SK-N-SH treated with all-trans-retinoic acid at 6 μM for 48 hours (cell line): ENCODE data around the gene MEPCE.

Source experiments
- ARNTL ChIP-seq: fragments of 450-650 bp; formaldehyde crosslinking; IDR thresholded peaks from 2 replicates; pipeline ENCODE4 v1.5.0; 2020; ENCODE audit warnings: low read depth, mild to moderate bottlenecking, moderate library complexity, borderline replicate concordance
- BACH2 ChIP-seq: fragments of 250-450 bp; sonication (Bioruptor Pico); IDR thresholded peaks from 2 replicates; pipeline ENCODE4 v1.9.0; 2021; ENCODE audit warnings: mild to moderate bottlenecking, borderline replicate concordance
- CREB5 ChIP-seq: fragments of 250-450 bp; sonication (Bioruptor Pico); IDR thresholded peaks from 2 replicates; pipeline ENCODE4 v1.5.1; 2020; ENCODE audit warnings: low read depth, mild to moderate bottlenecking, moderate library complexity
- CSRNP3 ChIP-seq: fragments of 250-450 bp; sonication (Bioruptor Pico); IDR thresholded peaks from 2 replicates; pipeline ENCODE4 v1.5.1; 2021; ENCODE audit warnings: mild to moderate bottlenecking, moderate library complexity
- ESRRG ChIP-seq: fragments of 250-450 bp; sonication (Bioruptor Pico); IDR thresholded peaks from 2 replicates; pipeline ENCODE4 v1.6.1; 2021; ENCODE audit warnings: mild to moderate bottlenecking
- GLIS3 ChIP-seq: fragments of 250-450 bp; sonication (Bioruptor Pico); IDR thresholded peaks from 2 replicates; pipeline ENCODE4 v1.5.0; 2020; ENCODE audit warnings: mild to moderate bottlenecking, moderate library complexity
- OSR1 ChIP-seq: fragments of 250-450 bp; sonication (Bioruptor Pico); IDR thresholded peaks from 2 replicates; pipeline ENCODE4 v1.8.0; 2022; ENCODE audit warnings: moderate library complexity, mild to moderate bottlenecking, inconsistent platforms
- PPARA ChIP-seq: fragments of 250-450 bp; sonication (Bioruptor Pico); IDR thresholded peaks from 2 replicates; pipeline ENCODE4 v1.5.0; 2020; ENCODE audit warnings: mild to moderate bottlenecking, borderline replicate concordance
- RARB ChIP-seq: fragments of 250-450 bp; sonication (Bioruptor Pico); IDR thresholded peaks from 2 replicates; pipeline ENCODE4 v1.8.0; 2021; ENCODE audit warnings: mild to moderate bottlenecking, moderate library complexity
- TSHZ2 ChIP-seq: fragments of 250-450 bp; sonication (Bioruptor Pico); IDR thresholded peaks from 2 replicates; pipeline ENCODE4 v1.5.0; 2020; ENCODE audit warnings: mild to moderate bottlenecking, moderate library complexity
- ZFP3 ChIP-seq: fragments of 250-450 bp; sonication (Bioruptor Pico); IDR thresholded peaks from 2 replicates; pipeline ENCODE4 v1.5.0; 2020; ENCODE audit warnings: mild to moderate bottlenecking, moderate library complexity
- ZFP30 ChIP-seq: fragments of 450-650 bp; formaldehyde crosslinking; IDR thresholded peaks from 2 replicates; pipeline ENCODE4 v1.5.0; 2022; ENCODE audit warnings: mild to moderate bottlenecking, moderate library complexity
- ZNF70 ChIP-seq: fragments of 450-650 bp; formaldehyde crosslinking; IDR thresholded peaks from 2 replicates; pipeline ENCODE4 v1.5.0; 2020; ENCODE audit warnings: mild to moderate bottlenecking, moderate library complexity
- ZNF8 ChIP-seq: fragments of 450-650 bp; formaldehyde crosslinking; IDR thresholded peaks from 2 replicates; pipeline ENCODE4 v1.5.0; 2020; ENCODE audit warnings: mild to moderate bottlenecking, moderate library complexity

GRCh38 chr7:100452513-100452912 lies 22.9 kb downstream of the MEPCE start:
- TF ChIP-seq TSHZ2 (CRISPR knock-in tag) = no peak
- TF ChIP-seq BACH2 (CRISPR knock-in tag) = no peak
- TF ChIP-seq ZFP3 (CRISPR knock-in tag) = no peak
- TF ChIP-seq ESRRG (CRISPR knock-in tag) = no peak
- TF ChIP-seq RARB (CRISPR knock-in tag) = no peak
- no peak for TF ChIP-seq CREB5 (CRISPR knock-in tag)
- TF ChIP-seq PPARA = no peak
- no peak for TF ChIP-seq GLIS3 (CRISPR knock-in tag)
- no peak for TF ChIP-seq ZFP30 (CRISPR knock-in tag)
- TF ChIP-seq OSR1 = no peak
- TF ChIP-seq ZNF8 (CRISPR knock-in tag) = no peak
- TF ChIP-seq CSRNP3 (CRISPR knock-in tag) = no peak
- no peak for TF ChIP-seq ZNF70 (CRISPR knock-in tag)
- TF ChIP-seq ARNTL (CRISPR knock-in tag) = no peak
